Stimulated activated CD4-positive, alpha-beta T cell treated with anti-CD3 and anti-CD28 coated beads, Interleukin-2, amount 100 ng/mL, for 4 hours (primary cell): ENCODE measurements around the gene CKAP4.

Source experiments
- DNase-seq: peaks from one replicate; pipeline ENCODE4 v3.0.0-alpha.2; 2020; ENCODE audit warnings: low read depth

The CKAP4 gene

GRCh38 chr12:106274012-106274411, 26.2 kb upstream of the CKAP4 start:
- no peak for DNase-seq

GRCh38 chr12:106273491-106273890, 25.7 kb upstream of the CKAP4 start:
- DNase-seq: no peak

- DNase-seq: no peak
These were observed 24.0 kb upstream of the CKAP4 start for GRCh38 chr12:106271575-106272505.

- no peak for DNase-seq
These were observed 21.4 kb upstream of the CKAP4 start for GRCh38 chr12:106269150-106269771.

- DNase-seq: no peak
These were observed 19.7 kb upstream of the CKAP4 start for GRCh38 chr12:106267535-106267934.

- DNase-seq: no peak
These were observed 17.3 kb upstream of the CKAP4 start for GRCh38 chr12:106265116-106265515.

GRCh38 chr12:106258935-106259334, 11.1 kb upstream of the CKAP4 start:
- no peak for DNase-seq

- no peak for DNase-seq
These were observed 10.4 kb upstream of the CKAP4 start for GRCh38 chr12:106258226-106258625.

GRCh38 chr12:106256524-106256923, 8.7 kb upstream of the CKAP4 start:
- no peak for DNase-seq

GRCh38 chr12:106255952-106256351, 8.1 kb upstream of the CKAP4 start:
- DNase-seq: no peak

- no peak for DNase-seq
These were observed 7.7 kb upstream of the CKAP4 start for GRCh38 chr12:106255493-106255892.

GRCh38 chr12:106254724-106255123, 6.9 kb upstream of the CKAP4 start:
- no peak for DNase-seq

GRCh38 chr12:106251631-106252455, 4.0 kb upstream of the CKAP4 start:
- DNase-seq: no peak

- no peak for DNase-seq
These were observed 1.8 kb upstream of the CKAP4 start for GRCh38 chr12:106249411-106250135.

- peak; percentile 37 for DNase-seq
These were observed 1.1 kb upstream of the CKAP4 start for GRCh38 chr12:106248846-106249371.

- DNase-seq: peak; percentile 2
These were observed 559 bp upstream of the CKAP4 start for GRCh38 chr12:106248312-106248845.

GRCh38 chr12:106246891-106247673, 738 bp downstream of the CKAP4 start:
- peak; percentile 52 for DNase-seq

GRCh38 chr12:106245767-106246166, 2.1 kb downstream of the CKAP4 start:
- DNase-seq: no peak

- no peak for DNase-seq
These were observed 4.2 kb downstream of the CKAP4 start for GRCh38 chr12:106243620-106244019.

GRCh38 chr12:106240821-106241220, 7.0 kb downstream of the CKAP4 start:
- no peak for DNase-seq

GRCh38 chr12:106239951-106240335, 7.9 kb downstream of the CKAP4 start:
- no peak for DNase-seq
